Measurements from ENCODE around the gene ANKK1. TPM values are rescaled to one million over a fixed set of nuclear protein-coding genes. Genes with fewer than 3 reads are reported as not detected.

Gene ANKK1
- total RNA-seq, 4 donors from 2014 or later = 0.46 to 1.0 TPM; not detected in 2

- TF ChIP-seq POLR2A (IDR thresholded peaks at IDR 0.05) (no peak), CTCF (IDR thresholded peaks at IDR 0.05 in 4 of 5, conservative IDR thresholded peaks at IDR 0.05 in 1 of 5) (no peak)
- DNase-seq = no peak
- Histone ChIP-seq H3K36me3 (no peaks in the 10 kb centered on the region), H3K9me3 (no peaks in the 10 kb centered on the region), H3K4me1 (no peaks in the 10 kb centered on the region), H3K27ac (no peak overlapping the region), H3K4me3 (no peak overlapping the region), H3K27me3 (no peaks in the 10 kb centered on the region)
- ATAC-seq = no peak
- in situ Hi-C loops (cut with MboI; ENCODE audit: low sequenced_read_pairs in 4 of 4) (no loop called here), intact Hi-C loops (cut with DNase I; ENCODE audit: low total_unique reads) (no loop called here)
These were observed 47.8 kb downstream of the ANKK1 start for GRCh38 chr11:113435190-113435968.

- peaks cover 0 to 3% (median 0%) of the 10 kb centered on the region in 3 donors for H3K27me3 ChIP-seq
- H3K4me3 ChIP-seq = no peak overlapping the region
- no peaks in the 10 kb centered on the region for H3K4me1 ChIP-seq
- intact Hi-C loops (cut with DNase I; ENCODE audit: low total_unique reads) = no loop called here
- no peak overlapping the region for H3K27ac ChIP-seq
- in situ Hi-C loops (cut with MboI; ENCODE audit: low sequenced_read_pairs in 4 of 4) = no loop called here
- TF ChIP-seq CTCF (IDR thresholded peaks at IDR 0.05 in 4 of 5, conservative IDR thresholded peaks at IDR 0.05 in 1 of 5) (no peak), POLR2A (IDR thresholded peaks at IDR 0.05) (no peak)
- ATAC-seq = no peak
- H3K36me3 ChIP-seq = no peaks in the 10 kb centered on the region
- DNase-seq = no peak
- no peaks in the 10 kb centered on the region for H3K9me3 ChIP-seq
These were observed 49.2 kb downstream of the ANKK1 start for GRCh38 chr11:113436672-113437252.

- Histone ChIP-seq H3K9me3 (no peaks in the 10 kb centered on the region), H3K4me3 (no peak overlapping the region), H3K36me3 (no peaks in the 10 kb centered on the region), H3K4me1 (no peaks in the 10 kb centered on the region), H3K27me3 (peaks cover 0 to 3% (median 0%) of the 10 kb centered on the region in 3 donors), H3K27ac (no peak overlapping the region)
- no peak for TF ChIP-seq POLR2A (IDR thresholded peaks at IDR 0.05)
- TF ChIP-seq CTCF (IDR thresholded peaks at IDR 0.05 in 4 of 5, conservative IDR thresholded peaks at IDR 0.05 in 1 of 5) = no peak
- intact Hi-C loops (cut with DNase I; ENCODE audit: low total_unique reads) = no loop called here
- ATAC-seq = no peak
- in situ Hi-C loops (cut with MboI; ENCODE audit: low sequenced_read_pairs in 4 of 4) = no loop called here
- DNase-seq = no peak
These were observed 53.2 kb downstream of the ANKK1 start for GRCh38 chr11:113440816-113441215.

GRCh38 chr11:113444502-113445123 lies 57.0 kb downstream of the ANKK1 start:
- Histone ChIP-seq H3K4me1 (no peaks in the 10 kb centered on the region), H3K27ac (no peak overlapping the region), H3K36me3 (no peaks in the 10 kb centered on the region), H3K27me3 (peaks cover 0 to 3% (median 0%) of the 10 kb centered on the region in 3 donors), H3K9me3 (no peaks in the 10 kb centered on the region), H3K4me3 (no peak overlapping the region)
- intact Hi-C loops (cut with DNase I; ENCODE audit: low total_unique reads) = no loop called here
- in situ Hi-C loops (cut with MboI; ENCODE audit: low sequenced_read_pairs in 4 of 4) = no loop called here
- no peak for DNase-seq
- TF ChIP-seq POLR2A (IDR thresholded peaks at IDR 0.05) = no peak
- no peak for ATAC-seq

GRCh38 chr11:113446112-113446511 lies 58.5 kb downstream of the ANKK1 start:
- H3K27me3 ChIP-seq = no peaks in the 10 kb centered on the region
- DNase-seq = no peak
- in situ Hi-C loops (cut with MboI; ENCODE audit: low sequenced_read_pairs in 4 of 4) = no loop called here
- no peak for TF ChIP-seq CTCF (IDR thresholded peaks at IDR 0.05 in 4 of 5, conservative IDR thresholded peaks at IDR 0.05 in 1 of 5)
- no peak for TF ChIP-seq POLR2A (IDR thresholded peaks at IDR 0.05)
- no peak for ATAC-seq
- no peaks in the 10 kb centered on the region for H3K4me1 ChIP-seq
- H3K9me3 ChIP-seq = no peaks in the 10 kb centered on the region
- no peak overlapping the region for H3K4me3 ChIP-seq
- H3K27ac ChIP-seq = no peak overlapping the region
- H3K36me3 ChIP-seq = no peaks in the 10 kb centered on the region
- intact Hi-C loops (cut with DNase I; ENCODE audit: low total_unique reads) = no loop called here

Measured in gastrocnemius medialis (tissue), 4 donors.